ENCODE results near the gene CDC42BPB. TPM values are rescaled to one million over a fixed set of nuclear protein-coding genes. Genes with fewer than 3 reads are reported as not detected.

The CDC42BPB gene
- total RNA-seq, 1 experiment from 2014 or later = 26.9 TPM

DNA sequence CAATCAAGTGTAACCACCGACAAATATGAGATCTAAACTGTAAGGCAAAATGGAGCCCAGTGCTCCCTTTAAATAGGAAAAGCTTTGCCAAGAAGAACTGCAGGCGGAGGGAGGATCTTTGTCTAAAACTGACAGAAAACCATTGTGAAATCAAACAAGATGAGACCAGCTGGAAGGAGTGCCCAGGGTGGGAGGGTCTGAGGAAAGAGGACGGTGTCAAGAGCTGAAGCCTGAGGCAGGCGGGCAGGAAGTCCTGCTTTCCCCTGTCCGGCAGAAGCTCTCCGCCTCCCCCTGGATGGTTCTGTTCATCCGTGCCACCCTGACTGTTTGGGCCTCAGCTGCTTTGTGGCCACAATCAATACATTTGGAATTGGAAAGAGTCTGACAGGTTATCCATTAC is 37.5 kb downstream of the CDC42BPB start:
- no peak for DNase-seq (ENCODE audit: low read depth)

DNA sequence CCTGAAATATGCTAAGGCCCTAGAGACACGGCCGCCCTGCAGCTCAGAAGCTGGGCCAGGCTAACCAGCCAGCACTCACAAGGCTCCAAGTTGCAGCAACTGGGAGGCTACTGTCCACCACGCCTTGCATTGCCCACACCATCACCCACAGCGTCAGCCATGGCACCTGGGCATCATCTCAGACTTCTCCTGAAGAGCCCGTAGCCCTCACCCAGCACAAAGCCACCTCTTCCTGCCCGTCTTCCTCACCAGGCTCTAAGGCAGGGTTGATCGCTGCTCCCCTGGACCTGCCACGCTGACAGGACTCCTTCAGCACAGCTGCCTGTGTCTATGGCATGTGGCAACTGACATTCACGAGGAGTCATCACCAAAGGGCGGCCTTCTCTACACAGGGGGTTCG is 38.1 kb downstream of the CDC42BPB start:
- no peak for DNase-seq (ENCODE audit: low read depth)

DNA sequence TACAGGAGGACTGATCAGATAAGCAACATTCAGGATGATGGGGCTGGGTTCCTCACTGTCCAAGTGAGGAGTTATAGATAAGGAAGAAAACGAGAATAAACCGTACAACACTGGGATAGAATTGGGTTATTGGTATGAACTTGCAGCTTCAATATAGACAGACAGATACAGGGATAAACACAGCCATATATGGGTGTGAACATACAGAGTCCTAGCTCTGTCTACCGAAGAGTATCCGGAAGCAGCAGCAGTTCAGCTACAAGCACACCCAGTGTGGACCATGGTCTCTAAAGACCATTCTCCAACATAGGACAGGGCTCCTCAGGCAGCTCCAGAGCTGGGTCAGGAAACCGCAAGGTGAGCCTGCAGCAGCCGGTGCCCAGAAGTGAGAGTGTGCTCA is 40.8 kb downstream of the CDC42BPB start:
- no peak for DNase-seq (ENCODE audit: low read depth)

DNA sequence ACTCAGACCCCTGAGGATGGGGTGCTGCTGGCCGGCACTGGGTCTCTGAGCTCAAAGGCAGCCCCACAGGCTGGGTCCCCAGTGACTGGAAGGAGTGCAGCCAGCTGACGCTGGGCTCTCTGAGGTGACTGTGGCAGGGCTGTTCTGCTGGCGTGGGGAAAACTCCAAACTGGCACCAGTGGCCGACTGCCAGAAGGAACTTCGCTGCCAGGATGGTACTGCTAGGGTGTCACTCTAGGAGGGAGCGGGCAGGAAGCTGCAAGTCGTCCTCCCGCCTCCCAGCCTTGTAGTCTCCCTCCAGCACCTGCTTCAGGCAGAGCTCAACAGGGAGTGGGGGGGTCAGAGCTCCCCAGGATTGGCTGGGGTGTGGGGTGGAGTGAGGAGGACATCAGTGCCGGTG is 41.3 kb downstream of the CDC42BPB start:
- no peak for DNase-seq (ENCODE audit: low read depth)

DNA sequence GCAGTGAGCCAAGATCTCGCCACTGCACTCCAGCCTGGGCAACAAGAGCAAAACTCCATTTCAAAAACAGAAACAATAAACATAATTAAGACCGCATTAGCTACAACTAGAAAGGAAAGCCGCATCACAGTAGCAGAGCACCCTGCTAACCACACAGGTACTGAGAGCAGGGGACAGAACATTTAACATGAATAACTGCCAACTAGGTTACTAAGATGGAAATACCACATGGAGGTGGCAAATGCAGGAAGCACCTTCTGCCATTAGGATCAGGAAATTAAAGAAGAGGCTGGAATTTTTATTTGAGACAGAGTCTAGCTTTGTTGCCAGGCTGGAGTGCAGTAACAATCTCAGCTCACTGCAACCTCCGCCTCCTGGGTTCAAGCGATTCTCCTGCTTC is 41.9 kb downstream of the CDC42BPB start:
- DNase-seq (ENCODE audit: low read depth) = no peak

DNA sequence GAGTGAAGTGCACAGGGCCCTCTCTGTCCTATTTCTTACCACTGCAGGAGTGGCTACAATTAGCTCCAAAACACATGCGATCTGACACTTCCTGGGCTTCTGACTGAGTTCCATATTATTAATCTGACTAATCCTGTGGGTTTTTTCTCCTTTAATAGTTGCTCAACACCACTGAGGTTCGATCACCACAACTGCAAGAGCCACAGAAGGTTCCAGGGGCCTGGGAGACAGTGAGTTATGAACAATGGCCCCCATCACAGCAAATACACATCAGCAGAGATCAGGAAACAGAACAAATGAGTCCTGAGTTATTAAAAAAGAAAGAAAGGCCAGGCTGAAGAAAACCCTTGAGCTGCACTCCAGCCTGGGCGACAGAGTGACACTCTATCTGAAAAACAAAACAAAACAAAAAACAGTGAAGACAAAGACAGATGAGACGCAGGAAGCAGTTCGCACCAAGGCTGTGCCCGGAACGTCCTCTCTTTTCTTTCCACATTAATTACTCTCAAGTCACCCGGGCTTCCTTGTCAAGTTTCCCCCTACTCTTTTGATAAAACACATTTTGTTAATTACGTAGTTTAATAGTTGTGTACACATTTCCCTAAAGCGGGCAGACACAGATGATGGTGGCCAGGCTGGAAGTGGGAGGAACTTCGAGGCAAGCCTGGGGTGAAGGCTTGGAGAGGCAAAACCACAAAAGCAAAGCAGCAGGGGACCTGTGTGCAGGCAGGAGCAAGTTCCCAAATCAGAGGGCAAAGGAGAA is 42.7 kb downstream of the CDC42BPB start:
- peak; percentile 51 for DNase-seq (ENCODE audit: low read depth)

DNA sequence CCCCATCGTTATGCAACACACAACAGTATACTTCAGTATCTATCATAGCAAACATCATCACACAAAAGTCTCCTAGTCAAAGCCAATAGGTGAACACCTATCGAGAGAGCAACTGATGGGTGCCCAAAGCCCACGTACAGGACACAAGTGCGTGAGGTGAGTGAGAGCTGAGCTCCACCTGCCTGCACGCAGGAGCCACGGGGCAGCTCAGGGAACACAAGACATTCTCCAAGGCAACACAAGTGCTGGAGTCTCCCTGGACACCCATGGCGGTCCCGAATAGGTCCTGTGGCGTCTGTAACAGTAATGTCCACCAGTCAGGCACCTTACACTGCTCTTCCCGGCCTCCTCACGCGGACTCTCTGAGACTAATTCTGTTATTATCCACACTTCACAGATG is 44.3 kb downstream of the CDC42BPB start:
- DNase-seq (ENCODE audit: low read depth) = no peak

DNA sequence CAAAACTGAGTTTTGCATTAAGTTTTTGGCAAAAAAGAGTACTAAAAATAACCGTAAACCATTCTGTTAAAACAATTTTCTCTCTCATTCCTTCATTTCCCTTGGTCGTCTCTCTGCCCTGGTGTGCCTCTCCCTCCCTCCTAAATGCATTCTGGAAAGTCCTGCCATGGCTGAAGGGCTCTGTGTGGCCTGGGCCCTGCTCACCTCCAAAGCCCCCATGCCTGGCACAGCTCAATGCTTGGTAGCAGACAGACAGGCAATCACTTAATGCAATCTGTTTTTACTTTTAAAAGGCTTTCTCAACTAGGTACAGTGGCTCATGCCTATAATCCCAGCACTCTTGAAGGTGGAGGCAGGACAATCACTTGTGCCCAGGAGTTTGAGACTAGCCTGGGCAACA is 47.8 kb downstream of the CDC42BPB start:
- no peak for DNase-seq (ENCODE audit: low read depth)

DNA sequence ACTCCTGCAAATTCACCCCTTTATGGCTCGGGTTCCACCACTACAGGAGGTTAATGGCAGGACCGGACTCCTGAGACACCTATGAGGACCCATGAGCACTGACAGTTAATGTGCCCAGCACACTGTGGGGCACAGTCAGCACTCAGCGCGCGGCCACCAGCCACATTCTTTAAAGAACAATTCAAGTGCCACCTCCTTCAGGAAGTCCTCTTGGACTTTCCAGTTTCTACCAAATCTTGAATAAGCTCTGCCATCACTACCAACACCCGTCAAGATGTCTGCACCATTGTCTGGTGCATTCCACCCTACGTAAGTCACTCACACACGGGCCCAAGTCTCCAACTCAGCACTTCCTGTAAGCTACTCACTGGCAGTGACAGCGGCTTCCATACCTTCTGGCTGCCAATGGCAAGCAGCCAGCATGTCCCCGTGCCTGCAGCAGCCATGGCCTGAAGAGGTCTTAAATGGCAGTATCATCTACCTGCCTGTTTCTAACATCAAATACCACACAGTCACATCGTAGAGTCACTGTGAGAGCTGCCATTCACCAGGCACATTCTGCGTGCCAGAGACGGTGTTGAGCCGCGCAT is 48.5 kb downstream of the CDC42BPB start:
- DNase-seq (ENCODE audit: low read depth) = peak; percentile 63

DNA sequence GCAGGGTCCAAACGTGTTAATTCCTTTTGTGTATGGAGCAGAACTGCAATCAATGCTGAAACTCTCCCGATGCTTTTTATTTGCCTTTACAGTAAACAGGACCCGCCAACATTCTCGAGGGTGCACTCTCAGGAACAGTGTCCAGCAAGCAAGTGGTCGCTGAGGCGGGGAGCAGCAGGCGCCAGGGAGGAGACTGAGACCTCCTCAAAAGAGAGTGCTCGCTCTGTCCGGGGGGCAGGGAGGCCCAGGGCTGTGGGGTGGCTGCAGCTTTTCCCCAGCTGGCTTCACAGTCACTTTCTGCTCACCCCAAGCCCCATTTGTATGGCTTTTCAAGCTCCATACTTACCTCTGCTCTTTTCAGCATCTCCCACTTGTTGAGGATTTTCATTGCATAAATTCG is 49.2 kb downstream of the CDC42BPB start:
- no peak for DNase-seq (ENCODE audit: low read depth)

DNA sequence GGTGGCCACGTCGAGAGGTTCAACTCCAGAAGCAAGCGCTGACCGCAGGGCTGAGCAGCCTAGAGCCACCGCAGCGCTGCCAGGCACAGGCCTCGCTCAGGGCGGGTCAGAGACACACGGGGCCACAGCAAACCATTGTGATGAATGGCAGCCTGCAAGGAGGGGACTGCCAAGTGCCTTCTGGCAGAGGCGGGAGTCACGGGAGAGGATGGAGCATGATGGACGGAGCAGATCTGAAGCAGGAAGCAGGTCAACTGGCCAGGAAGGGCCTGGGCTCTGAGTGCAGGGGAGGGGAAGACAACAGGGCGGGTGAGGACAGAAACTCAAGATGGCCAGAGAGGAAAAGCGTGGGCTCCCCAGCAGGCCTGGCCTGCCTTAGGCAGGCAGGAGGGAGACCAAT is 49.8 kb downstream of the CDC42BPB start:
- DNase-seq (ENCODE audit: low read depth) = no peak

DNA sequence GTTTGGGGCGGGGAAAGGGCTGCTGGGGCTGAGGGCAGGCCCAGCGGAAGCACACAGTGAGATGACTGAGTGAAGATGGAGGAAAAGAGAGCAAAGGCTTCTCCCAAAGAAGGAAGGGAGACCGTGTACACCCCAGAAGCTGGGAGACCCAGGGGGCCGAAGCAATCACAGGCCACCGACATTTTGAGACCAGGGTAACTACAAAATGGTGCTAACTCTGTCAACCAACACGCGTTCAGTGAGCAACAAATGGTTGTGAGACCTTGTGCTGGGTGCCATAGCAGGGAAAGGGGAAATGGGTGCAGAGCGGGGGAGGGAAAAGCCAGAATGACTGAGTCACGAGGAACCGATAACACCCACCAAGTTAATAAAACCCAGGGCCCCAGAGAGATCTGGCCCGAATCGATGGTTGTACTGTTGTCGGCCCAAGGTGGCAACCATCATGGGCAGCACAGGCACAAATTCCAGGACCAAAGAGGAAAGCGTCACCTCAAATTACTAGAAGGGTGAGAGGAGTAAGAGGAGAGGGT is 50.3 kb downstream of the CDC42BPB start:
- no peak for DNase-seq (ENCODE audit: low read depth)

DNA sequence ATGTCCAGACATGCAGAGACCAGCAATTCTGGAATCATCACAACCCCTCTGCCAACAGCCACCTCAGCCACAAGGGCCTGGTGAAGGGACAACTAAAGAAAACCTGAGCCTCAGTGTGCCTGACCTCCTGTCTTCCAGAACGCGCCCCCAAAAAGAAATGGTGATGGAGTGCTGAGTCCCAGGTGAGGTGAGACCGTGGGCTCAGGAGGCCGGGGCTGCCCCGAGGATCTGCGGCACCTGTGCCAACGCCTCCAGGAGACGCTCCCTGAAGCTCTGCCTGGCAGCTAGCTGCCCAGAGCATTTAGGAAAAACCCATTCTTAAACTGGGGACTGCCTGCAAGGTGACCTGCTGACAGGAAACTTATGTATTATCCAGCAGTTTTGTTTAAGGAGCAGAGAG is 51.2 kb downstream of the CDC42BPB start:
- DNase-seq (ENCODE audit: low read depth) = no peak

DNA sequence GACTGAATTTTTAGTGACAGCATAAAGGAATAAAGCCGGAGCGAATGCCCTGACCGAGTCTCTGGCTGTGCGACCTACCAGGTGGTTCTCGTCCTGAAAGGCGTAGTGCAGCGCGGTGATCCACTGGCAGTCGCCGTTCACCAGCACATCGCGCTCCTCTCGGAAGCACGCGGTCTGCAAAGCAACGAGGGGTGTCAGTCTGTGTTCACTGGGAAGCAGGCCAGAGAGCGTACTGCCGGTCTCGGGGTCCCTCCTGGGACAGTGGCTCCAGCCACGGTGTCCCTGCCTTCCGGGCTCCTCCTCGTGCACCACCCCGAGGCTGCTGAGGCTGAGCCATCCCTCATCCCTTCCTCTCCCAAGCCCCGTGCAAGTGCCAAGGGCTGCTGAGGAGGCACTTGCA is 53.5 kb downstream of the CDC42BPB start:
- no peak for DNase-seq (ENCODE audit: low read depth)

DNA sequence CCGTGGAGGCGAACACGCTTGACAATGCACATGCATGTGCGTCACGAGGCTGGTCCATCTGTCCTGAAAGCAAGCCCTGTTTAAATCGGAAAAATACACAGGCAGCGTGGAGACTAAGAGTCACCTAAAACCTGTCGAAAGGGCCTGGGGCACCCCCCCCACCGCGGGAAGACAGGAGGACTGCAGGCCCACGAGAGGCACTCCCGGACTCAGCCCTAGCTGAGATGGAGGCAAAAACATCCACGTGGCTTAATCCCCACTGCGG is 54.1 kb downstream of the CDC42BPB start:
- no peak for DNase-seq (ENCODE audit: low read depth)

DNA sequence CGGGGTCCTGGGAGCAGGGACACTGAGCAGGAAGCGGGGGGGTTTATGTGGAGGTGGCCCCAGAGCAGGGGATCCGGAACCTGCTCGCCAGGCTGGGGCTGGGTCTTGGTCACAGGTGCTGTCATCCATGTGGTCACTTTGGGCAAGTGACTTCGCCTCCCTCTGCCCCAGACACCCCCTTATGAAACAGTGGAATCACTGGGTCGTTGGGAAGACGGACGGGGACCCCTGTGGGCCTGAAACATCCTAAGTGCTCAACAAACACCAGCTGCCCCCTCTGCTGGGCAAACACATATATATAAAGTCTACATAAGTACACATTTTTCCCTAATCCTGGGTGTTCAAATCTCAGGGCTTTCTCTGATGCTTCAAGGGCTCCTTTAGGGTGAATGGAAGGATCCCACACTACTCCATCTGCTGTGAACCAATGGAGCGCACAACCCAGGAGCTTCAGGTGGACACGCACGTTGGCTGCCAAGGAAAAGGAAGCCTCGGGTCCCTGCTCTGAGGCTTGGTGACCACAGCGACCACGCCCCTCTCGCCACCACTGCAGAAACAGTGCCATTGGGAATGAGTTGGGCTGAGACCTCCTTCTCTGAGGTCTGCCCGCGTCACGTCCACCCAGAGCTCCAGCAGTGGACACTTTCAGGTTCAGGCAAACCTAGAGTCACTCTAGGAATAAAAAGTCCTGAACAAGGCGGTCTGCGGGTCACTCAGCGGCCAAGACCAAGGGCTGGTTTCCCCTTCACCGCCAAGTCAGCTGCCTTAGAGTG is 54.6 kb downstream of the CDC42BPB start:
- no peak for DNase-seq (ENCODE audit: low read depth)

DNA sequence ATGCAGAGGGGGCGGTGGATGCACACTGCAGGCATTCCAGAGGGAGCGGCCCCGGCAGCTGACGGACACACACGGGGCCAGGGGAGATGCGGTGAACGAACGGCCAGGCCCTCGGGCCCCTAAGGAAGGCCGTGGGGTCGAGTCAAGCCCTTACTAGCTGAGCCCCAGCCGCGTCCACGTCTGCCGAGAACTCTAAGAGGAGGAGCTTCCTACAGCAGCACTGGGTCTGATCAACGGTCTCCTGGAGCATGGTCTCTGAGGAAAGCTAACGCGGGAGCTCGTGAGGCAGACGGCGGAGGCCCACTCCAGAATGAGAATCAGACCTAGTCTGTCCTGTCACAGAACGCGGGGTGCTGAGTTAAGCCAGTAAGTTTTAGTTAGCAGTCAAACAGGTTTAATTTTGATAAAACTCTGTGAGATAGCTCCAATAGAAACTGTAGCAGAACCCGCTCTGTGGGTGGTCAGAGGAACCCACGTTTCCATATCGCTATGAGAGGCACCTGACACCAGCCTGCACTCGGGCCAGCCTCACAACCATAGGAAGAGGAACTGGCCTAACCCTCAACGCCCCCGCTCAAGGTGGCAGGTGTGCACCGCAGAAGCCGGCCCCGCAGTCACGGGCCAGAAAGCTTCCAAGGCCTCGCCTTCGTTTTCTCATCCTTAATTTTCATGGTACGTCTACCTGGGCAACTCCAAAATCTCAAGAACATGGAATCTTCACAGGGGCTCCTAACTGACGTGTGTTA is 55.5 kb downstream of the CDC42BPB start:
- no peak for DNase-seq (ENCODE audit: low read depth)

DNA sequence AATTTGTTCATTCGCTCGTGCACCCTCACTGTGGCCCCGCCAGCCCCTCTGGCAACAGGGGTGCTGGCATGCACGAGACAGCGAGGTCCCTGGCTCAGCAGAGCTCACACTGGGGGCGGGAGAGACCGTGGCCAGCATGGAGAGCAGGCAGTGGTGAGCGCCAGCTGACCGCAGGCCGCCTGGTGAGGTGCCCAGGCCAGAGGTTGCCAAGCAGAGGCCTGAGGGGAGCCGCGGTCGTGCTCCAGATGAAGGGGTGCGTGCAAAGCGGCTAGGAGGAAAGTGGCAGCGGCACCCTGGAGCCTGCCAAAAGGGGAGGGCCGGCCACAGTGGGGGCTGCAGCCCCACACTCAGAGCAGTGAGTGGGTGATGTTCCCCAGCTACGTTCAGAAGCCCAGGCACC is 56.1 kb downstream of the CDC42BPB start:
- peak; percentile 3 for DNase-seq (ENCODE audit: low read depth)

DNA sequence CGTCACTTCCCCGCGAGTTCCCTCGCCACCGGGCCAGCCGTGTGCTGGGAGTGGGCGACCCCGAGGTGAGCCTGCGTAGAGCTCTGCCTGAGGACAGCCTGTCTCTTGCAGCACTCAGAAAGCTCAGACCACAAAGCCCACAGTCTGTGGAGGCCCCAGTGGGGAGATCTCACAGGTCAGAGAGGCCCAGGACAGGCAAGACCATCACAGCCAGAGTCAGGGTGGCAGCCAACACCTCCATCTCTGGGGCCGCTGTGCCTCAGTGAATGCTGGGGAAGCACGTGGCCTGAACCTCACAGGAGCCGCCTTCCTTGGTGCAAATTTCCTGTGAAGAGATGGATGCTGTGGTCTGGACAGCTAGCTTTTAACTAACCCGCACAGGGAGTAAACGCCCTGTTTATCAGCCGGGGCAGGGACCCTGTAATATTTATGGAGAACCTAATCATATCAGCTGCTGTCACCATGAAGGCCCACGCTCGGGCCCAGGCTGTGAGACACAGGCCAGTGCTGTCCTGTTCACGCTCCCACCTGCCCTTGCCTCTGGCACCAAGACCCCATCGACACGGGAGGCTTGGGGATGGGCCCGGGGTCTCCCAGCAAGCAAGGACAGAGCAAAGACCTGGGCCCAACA is 56.9 kb downstream of the CDC42BPB start:
- no peak for DNase-seq (ENCODE audit: low read depth)

DNA sequence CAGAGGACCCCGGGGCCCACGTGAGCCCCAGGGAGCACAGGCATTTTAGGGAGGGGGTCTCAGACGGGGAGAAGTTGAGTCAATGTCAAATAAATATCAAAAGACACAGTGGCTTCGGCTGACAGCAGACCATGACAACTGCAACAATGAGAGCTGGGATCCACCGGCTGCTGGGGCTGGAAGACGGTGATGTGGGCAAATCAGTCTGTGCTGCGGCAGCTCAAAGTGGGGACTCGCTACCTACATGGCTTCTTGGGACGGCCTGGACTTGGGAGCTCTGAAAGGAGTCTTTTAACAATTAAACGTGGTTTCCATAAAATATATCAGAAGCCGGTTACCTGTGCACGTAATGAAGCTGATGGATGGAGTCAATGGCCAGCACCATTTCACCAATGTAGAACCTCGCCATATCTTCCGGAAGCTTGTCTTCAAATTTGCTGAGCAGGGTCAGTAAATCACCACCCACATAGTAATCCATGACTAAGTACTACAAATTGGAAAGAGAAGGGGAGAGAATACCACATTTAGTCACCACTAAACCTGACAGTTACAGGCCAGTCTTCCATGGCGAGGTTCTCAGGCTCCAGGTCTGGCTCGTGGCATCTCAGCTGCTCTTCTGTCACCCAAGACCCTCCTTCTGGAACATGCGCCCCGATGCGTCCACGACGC is 58.0 kb downstream of the CDC42BPB start:
- DNase-seq (ENCODE audit: low read depth) = no peak

DNA sequence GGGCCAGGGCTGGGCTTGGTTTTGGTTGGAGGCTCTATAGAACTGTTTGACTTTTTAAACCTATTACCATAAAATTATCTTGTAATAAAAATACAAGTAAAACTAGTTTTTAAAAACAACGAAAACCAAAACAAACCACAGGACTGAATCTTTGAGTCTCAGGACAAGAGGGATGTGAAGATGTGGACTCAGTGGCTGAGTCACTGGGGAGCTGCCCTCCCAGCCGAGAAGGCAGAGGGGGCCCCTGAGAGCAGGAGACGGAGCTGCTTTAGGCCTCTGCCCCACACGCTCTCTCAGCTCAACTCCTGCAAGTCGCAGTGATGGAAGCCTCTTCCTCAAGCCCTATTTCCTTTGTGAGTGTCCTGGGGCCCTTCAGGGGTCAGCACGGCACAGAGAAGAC is 59.0 kb downstream of the CDC42BPB start:
- DNase-seq (ENCODE audit: low read depth) = no peak

Measured in M059J (cell line).